ENCODE data around the gene SDCBP2.

DNA sequence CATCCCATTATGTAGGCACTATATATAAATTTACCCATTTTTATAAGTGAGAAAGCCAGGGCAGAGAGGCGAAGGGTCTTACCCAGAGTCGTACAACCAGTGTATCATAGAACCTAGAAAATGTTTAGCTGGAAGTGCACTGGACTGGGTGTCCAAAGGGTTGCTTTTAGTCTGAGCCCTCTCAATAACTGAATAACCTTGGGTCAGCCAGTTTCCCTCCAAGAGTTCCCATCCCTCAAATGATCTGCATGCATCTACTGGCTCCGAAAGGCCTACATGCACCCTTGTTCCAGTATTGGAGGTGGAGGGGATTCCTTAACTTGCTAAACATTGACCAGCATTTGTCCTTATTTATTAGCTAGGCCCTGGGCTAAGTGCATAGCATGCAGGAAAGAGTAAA is 59.1 kb downstream of the SDCBP2 start:
- TF ChIP-seq, protein P1, sequence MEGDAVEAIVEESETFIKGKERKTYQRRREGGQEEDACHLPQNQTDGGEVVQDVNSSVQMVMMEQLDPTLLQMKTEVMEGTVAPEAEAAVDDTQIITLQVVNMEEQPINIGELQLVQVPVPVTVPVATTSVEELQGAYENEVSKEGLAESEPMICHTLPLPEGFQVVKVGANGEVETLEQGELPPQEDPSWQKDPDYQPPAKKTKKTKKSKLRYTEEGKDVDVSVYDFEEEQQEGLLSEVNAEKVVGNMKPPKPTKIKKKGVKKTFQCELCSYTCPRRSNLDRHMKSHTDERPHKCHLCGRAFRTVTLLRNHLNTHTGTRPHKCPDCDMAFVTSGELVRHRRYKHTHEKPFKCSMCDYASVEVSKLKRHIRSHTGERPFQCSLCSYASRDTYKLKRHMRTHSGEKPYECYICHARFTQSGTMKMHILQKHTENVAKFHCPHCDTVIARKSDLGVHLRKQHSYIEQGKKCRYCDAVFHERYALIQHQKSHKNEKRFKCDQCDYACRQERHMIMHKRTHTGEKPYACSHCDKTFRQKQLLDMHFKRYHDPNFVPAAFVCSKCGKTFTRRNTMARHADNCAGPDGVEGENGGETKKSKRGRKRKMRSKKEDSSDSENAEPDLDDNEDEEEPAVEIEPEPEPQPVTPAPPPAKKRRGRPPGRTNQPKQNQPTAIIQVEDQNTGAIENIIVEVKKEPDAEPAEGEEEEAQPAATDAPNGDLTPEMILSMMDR (conservative IDR thresholded peaks at IDR 0.05; ENCODE audit: low read depth in 2 of 2): no peak
- TF ChIP-seq EZH2 (IDR thresholded peaks at IDR 0.05; ENCODE audit: low read depth, unreplicated experiment): no peak

Data from GM23338 (cell line).